OCI-LY1 (cell line): Measurements from ENCODE around the gene MVP.

Experiments
- H2AFZ ChIP-seq: fragments of 200-600 bp; sonication (generic), shearing (Covaris generic); 2 replicates; pipeline ENCODE4 v1.6.0; 2014; ENCODE audit warnings: antibody characterized with exemption, mild to moderate bottlenecking, low read length
- H3F3A ChIP-seq: fragments of 200-600 bp; sonication (generic), shearing (Covaris generic); 2 replicates; pipeline ENCODE4 v1.6.0; 2014; ENCODE audit warnings: mild to moderate bottlenecking, antibody characterized with exemption, low read length, moderate library complexity; ENCODE audit not compliant: insufficient read depth
- H3K27ac ChIP-seq: fragments of 200-600 bp; sonication (generic); 2 replicates; pipeline ENCODE4 v1.5.1; 2014; ENCODE audit warnings: low read length, mixed run types, mild to moderate bottlenecking, low read depth; ENCODE audit not compliant: poor library complexity, severe bottlenecking
- H3K27me3 ChIP-seq: fragments of 200-600 bp; sonication (generic); 2 replicates; pipeline ENCODE4 v1.6.0; 2014; ENCODE audit warnings: antibody characterized with exemption, mild to moderate bottlenecking, low read length, moderate library complexity; ENCODE audit not compliant: insufficient read depth
- H3K36me3 ChIP-seq: fragments of 200-600 bp; sonication (generic); 2 replicates; pipeline ENCODE4 v1.6.1; 2014; ENCODE audit warnings: mild to moderate bottlenecking, antibody characterized with exemption, low read length, moderate library complexity, mixed read lengths; ENCODE audit not compliant: insufficient read depth
- H3K4me1 ChIP-seq: fragments of 200-600 bp; sonication (generic); 2 replicates; pipeline ENCODE4 v1.5.1; 2014; ENCODE audit warnings: mild to moderate bottlenecking, low read length, moderate library complexity; ENCODE audit not compliant: insufficient read depth, severe bottlenecking
- H3K4me2 ChIP-seq: fragments of 200-600 bp; sonication (generic), shearing (Covaris generic); 2 replicates; pipeline ENCODE4 v1.6.1; 2014; ENCODE audit warnings: low read length
- H3K4me3 ChIP-seq: fragments of 200-600 bp; sonication (generic); 2 replicates; pipeline ENCODE4 v1.5.1; 2014; ENCODE audit warnings: low read length, low read depth, mild to moderate bottlenecking, mixed read lengths; ENCODE audit not compliant: poor library complexity, severe bottlenecking
- H3K79me2 ChIP-seq: fragments of 200-600 bp; shearing (Covaris generic); 2 replicates; pipeline ENCODE4 v1.6.1; 2016; ENCODE audit warnings: mixed run types, low read length, mixed read lengths; ENCODE audit not compliant: insufficient read depth
- H3K9ac ChIP-seq: fragments of 200-600 bp; sonication (generic), shearing (Covaris generic); 2 replicates; pipeline ENCODE4 v1.6.1; 2014; ENCODE audit warnings: mild to moderate bottlenecking, low read length, mixed read lengths
- H3K9me2 ChIP-seq: fragments of 200-600 bp; sonication (generic), shearing (Covaris generic); 2 replicates; pipeline ENCODE4 v1.6.1; 2014; ENCODE audit warnings: low read depth, mild to moderate bottlenecking, low read length, mixed read lengths
- H3K9me3 ChIP-seq: fragments of 200-600 bp; shearing (Covaris generic); 2 replicates; pipeline ENCODE4 v1.6.1; 2014; ENCODE audit warnings: low read length, mixed read lengths
- H4K20me1 ChIP-seq: fragments of 200-600 bp; sonication (generic), shearing (Covaris generic); 2 replicates; pipeline ENCODE4 v1.6.0; 2016; ENCODE audit warnings: mild to moderate bottlenecking, low read length; ENCODE audit not compliant: insufficient read depth
- EZH2 ChIP-seq: fragments of 200-600 bp; sonication (generic), shearing (Covaris generic); IDR thresholded peaks from 2 replicates; pipeline ENCODE4 v1.8.0; 2017; ENCODE audit warnings: borderline replicate concordance, mixed run types, mild to moderate bottlenecking, antibody characterized with exemption, low read length, moderate library complexity, mixed read lengths
- TF ChIP-seq, protein P1 (sequence below): fragments of 200-600 bp; sonication (generic), shearing (Covaris generic); IDR thresholded peaks from 2 replicates; pipeline ENCODE4 v1.5.1; 2017; ENCODE audit warnings: mild to moderate bottlenecking, antibody characterized with exemption, low read length, moderate library complexity, mixed read lengths

The MVP gene

DNA sequence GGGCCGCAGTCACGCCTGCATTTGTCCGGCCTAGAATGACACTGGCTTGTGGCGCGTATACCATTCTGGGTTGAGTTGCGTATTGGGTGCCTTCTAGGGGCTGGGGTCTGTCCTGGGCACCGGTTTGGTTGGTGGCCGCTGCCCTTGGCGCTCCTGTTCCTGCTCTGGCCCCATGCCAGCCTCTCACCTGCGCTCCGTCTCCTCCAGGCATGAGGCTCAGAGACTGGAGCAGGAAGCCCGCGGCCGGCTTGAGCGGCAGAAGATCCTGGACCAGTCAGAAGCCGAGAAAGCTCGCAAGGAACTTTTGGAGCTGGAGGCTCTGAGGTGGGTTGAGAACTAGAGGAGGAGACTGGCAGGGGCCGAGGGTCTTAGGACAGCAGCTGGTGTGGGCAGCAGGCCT lies 25.4 kb downstream of the MVP start:
- H3F3A ChIP-seq: no peaks in the 10 kb centered on the region
- no peak overlapping the region for H3K4me2 ChIP-seq
- H3K9me3 ChIP-seq: no peaks in the 10 kb centered on the region
- H4K20me1 ChIP-seq: no peaks in the 10 kb centered on the region
- no peaks in the 10 kb centered on the region for H3K79me2 ChIP-seq
- no peak overlapping the region for H3K4me3 ChIP-seq
- no peak overlapping the region for H3K27ac ChIP-seq
- no peak for TF ChIP-seq EZH2
- TF ChIP-seq, protein P1, sequence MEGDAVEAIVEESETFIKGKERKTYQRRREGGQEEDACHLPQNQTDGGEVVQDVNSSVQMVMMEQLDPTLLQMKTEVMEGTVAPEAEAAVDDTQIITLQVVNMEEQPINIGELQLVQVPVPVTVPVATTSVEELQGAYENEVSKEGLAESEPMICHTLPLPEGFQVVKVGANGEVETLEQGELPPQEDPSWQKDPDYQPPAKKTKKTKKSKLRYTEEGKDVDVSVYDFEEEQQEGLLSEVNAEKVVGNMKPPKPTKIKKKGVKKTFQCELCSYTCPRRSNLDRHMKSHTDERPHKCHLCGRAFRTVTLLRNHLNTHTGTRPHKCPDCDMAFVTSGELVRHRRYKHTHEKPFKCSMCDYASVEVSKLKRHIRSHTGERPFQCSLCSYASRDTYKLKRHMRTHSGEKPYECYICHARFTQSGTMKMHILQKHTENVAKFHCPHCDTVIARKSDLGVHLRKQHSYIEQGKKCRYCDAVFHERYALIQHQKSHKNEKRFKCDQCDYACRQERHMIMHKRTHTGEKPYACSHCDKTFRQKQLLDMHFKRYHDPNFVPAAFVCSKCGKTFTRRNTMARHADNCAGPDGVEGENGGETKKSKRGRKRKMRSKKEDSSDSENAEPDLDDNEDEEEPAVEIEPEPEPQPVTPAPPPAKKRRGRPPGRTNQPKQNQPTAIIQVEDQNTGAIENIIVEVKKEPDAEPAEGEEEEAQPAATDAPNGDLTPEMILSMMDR: no peak
- H3K27me3 ChIP-seq: no peaks in the 10 kb centered on the region
- no peaks in the 10 kb centered on the region for H3K9me2 ChIP-seq
- H2AFZ ChIP-seq: no peak overlapping the region
- no peaks in the 10 kb centered on the region for H3K4me1 ChIP-seq
- no peak overlapping the region for H3K9ac ChIP-seq
- H3K36me3 ChIP-seq: no peaks in the 10 kb centered on the region

DNA sequence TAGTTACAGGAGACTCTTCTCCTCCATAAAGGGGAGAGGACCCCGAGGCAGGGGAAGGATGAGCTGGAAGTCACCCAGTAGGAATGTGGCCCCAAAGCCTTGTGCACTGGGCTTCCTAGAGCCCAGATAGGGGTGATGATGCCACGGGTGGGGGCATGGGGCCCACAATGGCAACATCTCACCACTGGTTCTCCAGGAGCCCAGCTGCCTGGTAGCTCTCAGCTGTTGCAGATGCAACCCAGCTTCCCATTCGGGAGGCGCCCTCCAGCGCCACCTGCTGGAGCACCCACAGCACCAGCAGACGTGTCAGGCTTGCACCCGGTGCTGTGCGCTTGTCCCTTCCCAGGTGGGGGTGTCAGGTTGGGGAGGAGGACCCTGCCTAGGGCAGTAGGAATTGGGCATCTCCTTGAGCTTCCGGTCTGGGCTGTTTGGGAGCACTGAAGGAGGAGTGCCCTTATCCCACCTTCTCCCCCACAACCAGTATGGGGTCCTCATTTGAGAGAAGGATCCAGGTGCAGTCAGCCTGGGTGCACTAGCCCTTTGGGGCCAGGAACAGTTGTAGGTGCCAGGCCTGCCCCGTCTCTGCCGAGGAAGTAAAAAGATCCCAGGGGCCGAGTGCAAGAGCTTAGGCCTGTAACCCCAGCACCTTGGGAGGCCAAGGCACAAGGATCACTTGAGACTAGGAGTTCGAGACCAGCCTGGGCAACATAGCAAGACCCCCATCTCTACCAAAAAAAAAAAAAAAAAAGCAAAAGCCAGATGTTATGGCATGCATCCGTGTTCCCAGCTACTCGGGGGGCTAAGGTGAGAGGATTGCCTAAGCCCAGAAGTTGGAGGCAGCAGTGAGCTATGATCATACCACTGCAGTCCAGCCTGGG lies 28.4 kb downstream of the MVP start:
- Histone ChIP-seq H3F3A (no peaks in the 10 kb centered on the region), H3K36me3 (no peaks in the 10 kb centered on the region), H4K20me1 (no peaks in the 10 kb centered on the region), H3K27ac (no peak overlapping the region), H3K9me2 (no peaks in the 10 kb centered on the region), H3K4me2 (no peak overlapping the region), H2AFZ (no peak overlapping the region), H3K9me3 (no peaks in the 10 kb centered on the region), H3K4me3 (no peak overlapping the region), H3K4me1 (no peaks in the 10 kb centered on the region), H3K27me3 (no peaks in the 10 kb centered on the region), H3K9ac (no peak overlapping the region), H3K79me2 (no peaks in the 10 kb centered on the region)
- TF ChIP-seq, protein P1: peak; percentile 93
- TF ChIP-seq EZH2: no peak

DNA sequence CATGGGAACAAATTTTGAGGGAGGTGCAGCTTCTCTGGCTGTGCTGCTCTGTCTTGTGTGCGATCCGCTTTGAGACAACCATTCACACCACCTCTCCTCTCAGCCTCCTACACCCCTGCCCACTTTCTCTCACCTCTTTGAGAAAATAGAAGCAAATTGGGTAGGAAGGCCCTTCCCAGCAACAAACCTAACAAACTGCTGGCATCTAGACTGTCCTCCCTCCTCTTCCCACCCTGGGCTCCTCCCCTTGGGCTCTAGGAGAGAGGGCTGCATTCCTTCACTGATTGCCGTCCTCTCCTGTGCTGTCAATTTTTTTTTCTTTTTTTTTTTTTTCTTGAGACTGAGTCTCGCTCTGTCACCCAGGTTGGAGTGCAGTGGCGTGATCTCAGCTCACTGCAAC lies 29.2 kb downstream of the MVP start:
- no peak for TF ChIP-seq EZH2
- TF ChIP-seq, protein P1: no peak
- H3K9me3 ChIP-seq: no peaks in the 10 kb centered on the region
- no peak overlapping the region for H3K4me2 ChIP-seq

More for the DNA sequence above, 29.2 kb downstream of the MVP start:
- no peaks in the 10 kb centered on the region for H3F3A ChIP-seq
- no peaks in the 10 kb centered on the region for H3K4me1 ChIP-seq
- H3K4me3 ChIP-seq: no peak overlapping the region
- H3K9ac ChIP-seq: no peak overlapping the region
- no peak overlapping the region for H2AFZ ChIP-seq
- H3K27me3 ChIP-seq: no peaks in the 10 kb centered on the region
- no peaks in the 10 kb centered on the region for H4K20me1 ChIP-seq
- no peak overlapping the region for H3K27ac ChIP-seq
- no peaks in the 10 kb centered on the region for H3K79me2 ChIP-seq
- H3K36me3 ChIP-seq: no peaks in the 10 kb centered on the region
- H3K9me2 ChIP-seq: no peaks in the 10 kb centered on the region
